Measurements from ENCODE around the gene APOH.

The APOH gene

GRCh38 chr17:66234611-66235010, 5.4 kb upstream of the APOH start:
- DNase-seq = no peak

GRCh38 chr17:66233023-66233753, 4.0 kb upstream of the APOH start:
- no peak for DNase-seq

- DNase-seq = no peak
Measured at GRCh38 chr17:66230922-66231591, 1.8 kb upstream of the APOH start.

- no peak for DNase-seq
Measured at GRCh38 chr17:66229783-66230538, 746 bp upstream of the APOH start.

GRCh38 chr17:66227212-66228045, 1.8 kb downstream of the APOH start:
- no peak for DNase-seq

GRCh38 chr17:66222798-66223350, 6.3 kb downstream of the APOH start:
- DNase-seq = no peak

GRCh38 chr17:66221755-66222530, 7.3 kb downstream of the APOH start:
- no peak for DNase-seq

GRCh38 chr17:66221343-66221742, 7.9 kb downstream of the APOH start:
- DNase-seq = no peak

- no peak for DNase-seq
Measured at GRCh38 chr17:66220079-66220835, 9.0 kb downstream of the APOH start.

- no peak for DNase-seq
Measured at GRCh38 chr17:66215529-66215911, 13.7 kb downstream of the APOH start.

GRCh38 chr17:66214884-66215528, 14.2 kb downstream of the APOH start:
- DNase-seq = no peak

- no peak for DNase-seq
Measured at GRCh38 chr17:66211047-66211810, 18.0 kb downstream of the APOH start.

- no peak for DNase-seq
Measured at GRCh38 chr17:66210208-66210574, 19.0 kb downstream of the APOH start.

GRCh38 chr17:66207936-66208335, 21.3 kb downstream of the APOH start:
- no peak for DNase-seq

- no peak for DNase-seq
Measured at GRCh38 chr17:66203274-66204015, 25.8 kb downstream of the APOH start.

GRCh38 chr17:66200685-66201092, 28.5 kb downstream of the APOH start:
- DNase-seq = no peak

GRCh38 chr17:66198242-66198641, 31.0 kb downstream of the APOH start:
- DNase-seq = no peak

GRCh38 chr17:66192378-66192687, 36.9 kb downstream of the APOH start:
- DNase-seq = no peak

Data from cerebellar nuclear complex (tissue), 1 donor.